Measurements from ENCODE around the gene MAML2. TPM values are rescaled to one million over a fixed set of nuclear protein-coding genes. Genes with fewer than 3 reads are reported as not detected.

The MAML2 gene
- total and polyA plus RNA-seq, 2 of the 13 experiments (the other 11 are each of a cell fraction or from before 2014, with no cell fraction given): 2.3 to 25.9 TPM

- no peak for TF ChIP-seq ZNF383 (CRISPR knock-in tag; IDR thresholded peaks at IDR 0.05; ENCODE audit: borderline replicate concordance)
- TF ChIP-seq DDIT3 (CRISPR knock-in tag; IDR thresholded peaks at IDR 0.05): no peak
- TF ChIP-seq ZNF256 (CRISPR knock-in tag; conservative IDR thresholded peaks at IDR 0.05): no peak
- TF ChIP-seq XBP1 (CRISPR knock-in tag; IDR thresholded peaks at IDR 0.05): no peak
- no peak for TF ChIP-seq SCMH1 (CRISPR knock-in tag; IDR thresholded peaks at IDR 0.05; ENCODE audit: borderline replicate concordance)
- no peak for TF ChIP-seq CERS6 (CRISPR knock-in tag; IDR thresholded peaks at IDR 0.05)
- TF ChIP-seq ZNF503 (CRISPR knock-in tag; IDR thresholded peaks at IDR 0.05): no peak
- no peak for TF ChIP-seq MTA3 (CRISPR knock-in tag; IDR thresholded peaks at IDR 0.05)
These were observed 163.1 kb downstream of the MAML2 start (continued) for GRCh38 chr11:96179905-96180304.

- Histone ChIP-seq H3K9ac (ENCODE audit: insufficient read depth, low read depth, low read length) (no peak overlapping the region), H3K36me3 (replicated peaks in 1 of 2; ENCODE audit: control insufficient read depth in 1 of 2, insufficient read depth in 2 of 2, low read length in 2 of 2) (peaks cover 0 to 9% of the 10 kb centered on the region in 2 experiments; a peak in 3 of 5 replicates), H2AFZ (ENCODE audit: low read length) (no peak overlapping the region), H3K27ac (ENCODE audit: extremely low read length, insufficient read depth, low read length) (no peak overlapping the region), H3K4me1 (ENCODE audit: insufficient read depth, low read length) (no peaks in the 10 kb centered on the region), H3K9me3 (ENCODE audit: low read length) (no peaks in the 10 kb centered on the region), H3K4me2 (ENCODE audit: low read depth, low read length) (no peak overlapping the region), H4K20me1 (ENCODE audit: insufficient read depth, low read length) (no peaks in the 10 kb centered on the region), H3K27me3 (ENCODE audit: control insufficient read depth in 1 of 2, insufficient read depth in 2 of 2, low read length in 2 of 2) (no peaks in the 10 kb centered on the region), H3K79me2 (ENCODE audit: insufficient read depth, low read length) (no peaks in the 10 kb centered on the region), H3K4me3 (replicated peaks in 1 of 3; ENCODE audit: insufficient read depth in 1 of 3, low read depth in 2 of 3, low read length in 3 of 3) (no peak overlapping the region)
- in situ Hi-C loops (cut with HindIII; ENCODE audit: extremely low pct_ligation_motif_present, low pct_unique_long_range_greater_than_20kb) (no loop called here), intact Hi-C loops (cut with micrococcal nuclease; ENCODE audit: unreplicated experiment) (no loop called here)
- no TSS peak for BruUV-seq (replicated peaks)
- no peak for DNase-seq (ENCODE audit: low spot score)
- ChIA-PET POLR2A (no interaction called here), CTCF (ENCODE audit: low intra/inter-chr PET ratio, low total read pairs) (no interaction called here)
- TF ChIP-seq ZNF737 (CRISPR knock-in tag; IDR thresholded peaks at IDR 0.05; ENCODE audit: borderline replicate concordance): no peak
- ATAC-seq: no peak
- 91% methylated on average over 6 of the region's 6 CpGs for WGBS (ENCODE audit: low lambda C conversion rate)
- FAIRE-seq: no peak
These were observed 164.1 kb downstream of the MAML2 start for GRCh38 chr11:96178887-96179279.
